Activated CD4-positive, alpha-beta T cell treated with anti-CD3 and anti-CD28 coated beads, Interleukin-2, amount 50 U/mL, for 16 hours (primary cell): ENCODE measurements around the gene HPSE2.
"Not testable (repeated sequence)": the region's sequence is repeated elsewhere in the genome, so short reads cannot be mapped to it uniquely, and the experiment has no call there.

Experiments
- DNase-seq: peaks from one replicate; pipeline ENCODE4 v3.0.0-alpha.2; 2020

The HPSE2 gene

DNA sequence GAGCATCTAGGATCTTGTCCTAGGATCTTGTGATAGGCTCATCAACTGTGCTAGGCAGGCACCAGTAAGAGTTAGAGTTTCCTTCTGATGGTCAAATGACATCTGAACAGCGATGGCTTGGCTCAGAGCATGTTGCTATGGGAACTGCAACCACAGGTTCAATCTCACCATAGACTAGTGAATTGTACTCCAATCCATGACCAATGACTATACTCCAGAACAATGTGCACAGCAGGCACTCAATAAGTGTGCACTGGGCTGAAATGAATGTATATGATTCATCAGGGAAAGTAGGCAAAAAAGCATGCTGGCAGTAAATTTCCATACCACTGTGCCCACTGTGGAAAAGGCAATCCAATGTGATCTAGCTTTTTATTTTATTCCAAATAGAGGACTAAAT, 625.4 kb downstream of the HPSE2 start:
- no peak for DNase-seq

GRCh38 chr10:98609265-98609664, 626.4 kb downstream of the HPSE2 start:
- DNase-seq = no peak

DNA sequence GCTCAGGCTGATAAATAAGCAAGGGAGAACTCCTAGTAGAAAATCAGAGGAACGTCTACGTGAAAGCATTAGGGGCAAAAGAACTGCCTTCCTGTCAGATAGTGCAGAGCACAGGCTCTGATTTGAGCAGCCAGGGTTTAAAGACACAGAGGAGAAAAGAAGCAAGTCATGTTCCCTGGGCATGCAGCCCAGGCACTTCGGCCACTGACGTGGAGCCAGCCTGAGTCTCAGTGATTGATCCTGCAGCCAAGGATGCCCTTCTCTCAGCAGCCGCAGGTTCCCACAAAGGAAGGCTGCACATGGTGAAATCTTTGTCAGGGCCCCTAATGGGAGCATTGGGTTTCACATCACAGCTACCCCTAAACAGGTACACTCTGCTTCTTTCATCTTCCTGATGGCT, 627.2 kb downstream of the HPSE2 start:
- DNase-seq = no peak

DNA sequence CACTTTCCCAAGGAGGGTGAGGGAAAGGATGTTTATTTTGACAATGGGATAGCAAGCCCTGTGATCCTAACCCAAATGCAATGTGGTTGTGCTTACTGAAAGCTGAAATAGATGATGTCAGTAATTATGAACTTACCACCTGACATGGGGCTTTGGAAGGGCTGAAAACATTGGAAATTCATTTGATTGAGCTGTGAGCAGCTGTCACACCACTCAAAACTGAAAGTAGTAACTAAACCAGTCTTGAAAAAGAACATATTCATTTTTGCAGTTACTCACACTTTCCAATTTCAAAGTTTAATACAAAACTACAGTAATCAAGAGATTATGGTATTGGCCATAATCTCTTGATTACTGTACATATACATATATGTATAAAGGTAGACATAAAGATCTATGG, 633.4 kb downstream of the HPSE2 start:
- no peak for DNase-seq

DNA sequence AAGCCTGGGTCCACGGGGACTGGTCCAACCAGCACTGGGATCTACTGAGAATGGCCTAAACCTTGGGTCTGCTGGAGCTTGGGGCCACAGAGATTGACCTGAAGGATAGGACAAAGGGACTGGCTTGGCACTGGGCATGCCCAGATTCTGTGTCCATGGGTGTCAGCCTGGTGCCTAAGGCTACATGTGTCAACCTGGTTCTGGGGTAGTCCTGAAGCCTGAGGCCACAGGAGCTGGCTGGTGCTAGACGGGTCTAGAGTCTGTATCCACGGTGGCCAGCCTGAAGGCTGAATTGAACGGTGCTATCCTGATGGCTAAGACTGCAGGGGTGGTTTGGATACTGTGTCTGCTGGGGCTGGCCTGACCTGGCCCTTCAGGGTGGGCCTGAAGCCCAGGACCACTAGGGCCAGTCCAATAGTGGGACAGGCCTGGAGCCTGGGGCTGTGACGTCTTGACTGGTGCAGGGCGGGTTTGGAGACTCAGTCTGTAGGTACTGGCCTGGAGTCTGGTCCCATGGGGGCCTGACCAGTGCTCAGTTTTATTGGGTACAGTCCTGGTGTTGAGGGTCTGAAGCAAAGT, 636.5 kb downstream of the HPSE2 start:
- no peak for DNase-seq

DNA sequence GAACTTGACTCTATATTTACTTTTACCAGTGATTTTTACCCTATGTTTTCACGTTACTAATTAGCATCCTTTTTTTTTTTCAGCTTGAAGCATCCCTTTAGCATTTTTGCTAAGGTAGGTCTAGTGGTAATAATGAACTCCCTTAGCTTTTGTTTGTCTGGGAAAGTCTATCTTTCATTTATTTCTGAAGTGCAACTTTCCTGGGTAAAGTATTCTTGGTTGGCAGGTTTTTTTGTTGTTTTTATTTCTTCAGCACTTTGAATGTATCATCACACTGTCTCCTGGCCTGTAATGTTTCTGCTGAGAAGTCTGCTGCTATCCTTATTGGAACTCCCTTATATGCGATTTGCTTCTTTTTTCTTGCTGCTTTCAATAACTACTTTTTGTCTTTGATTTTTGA, 639.2 kb downstream of the HPSE2 start:
- no peak for DNase-seq

GRCh38 chr10:98589691-98590090, 646.0 kb downstream of the HPSE2 start:
- no peak for DNase-seq

GRCh38 chr10:98589007-98589406, 646.6 kb downstream of the HPSE2 start:
- DNase-seq = no peak

- DNase-seq = no peak
These were observed 648.4 kb downstream of the HPSE2 start for GRCh38 chr10:98587156-98587837.

- DNase-seq = no peak
These were observed 649.6 kb downstream of the HPSE2 start for GRCh38 chr10:98586096-98586495.

DNA sequence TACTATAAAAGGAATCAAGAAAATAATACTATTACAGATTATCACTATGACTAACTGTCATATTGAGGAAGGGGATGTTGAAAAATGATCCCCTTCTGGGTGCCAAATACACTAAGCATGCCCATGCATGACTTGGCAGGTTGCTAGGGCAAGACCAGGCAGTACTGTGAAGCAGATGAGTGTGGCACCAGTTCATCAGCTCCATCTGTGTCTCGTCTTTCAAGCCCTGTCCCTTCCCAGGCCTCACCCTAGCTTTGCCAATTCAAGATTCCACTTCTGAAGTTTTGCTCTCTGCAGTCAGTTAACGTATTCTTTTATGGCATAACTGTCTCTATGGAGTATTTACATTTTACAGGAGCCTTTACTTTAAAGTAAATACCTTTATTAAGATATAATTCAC, 653.3 kb downstream of the HPSE2 start:
- no peak for DNase-seq

- DNase-seq = no peak
These were observed 658.1 kb downstream of the HPSE2 start for GRCh38 chr10:98577578-98577977.

- no peak for DNase-seq
These were observed 658.5 kb downstream of the HPSE2 start for GRCh38 chr10:98577168-98577567.

- DNase-seq = no peak
These were observed 659.6 kb downstream of the HPSE2 start for GRCh38 chr10:98576096-98576495.

- DNase-seq = no peak
These were observed 663.1 kb downstream of the HPSE2 start for GRCh38 chr10:98572594-98572993.

GRCh38 chr10:98570834-98571233, 664.8 kb downstream of the HPSE2 start:
- DNase-seq = no peak

GRCh38 chr10:98569853-98570252, 665.8 kb downstream of the HPSE2 start:
- no peak for DNase-seq

DNA sequence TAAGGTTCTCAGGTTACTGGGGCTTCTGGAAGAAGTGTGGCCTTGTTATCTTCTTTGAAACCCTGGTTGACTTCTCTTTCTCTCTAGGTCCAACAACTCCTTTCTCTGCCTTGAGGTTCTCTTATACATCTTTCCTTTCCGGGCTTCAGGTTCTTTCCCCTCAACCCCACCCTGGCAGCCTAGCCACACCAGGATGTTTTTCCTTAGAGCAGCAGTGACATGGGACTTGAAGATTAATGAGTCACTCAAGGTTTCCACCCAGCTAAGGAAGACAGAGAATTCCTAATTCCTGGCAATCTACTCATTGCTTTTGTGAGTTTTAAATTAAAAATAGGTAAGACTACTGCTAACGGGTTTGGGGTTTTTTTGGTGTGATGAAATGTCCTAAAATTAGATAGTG, 667.1 kb downstream of the HPSE2 start:
- no peak for DNase-seq

GRCh38 chr10:98567391-98568133, 668.1 kb downstream of the HPSE2 start:
- DNase-seq = no peak

DNA sequence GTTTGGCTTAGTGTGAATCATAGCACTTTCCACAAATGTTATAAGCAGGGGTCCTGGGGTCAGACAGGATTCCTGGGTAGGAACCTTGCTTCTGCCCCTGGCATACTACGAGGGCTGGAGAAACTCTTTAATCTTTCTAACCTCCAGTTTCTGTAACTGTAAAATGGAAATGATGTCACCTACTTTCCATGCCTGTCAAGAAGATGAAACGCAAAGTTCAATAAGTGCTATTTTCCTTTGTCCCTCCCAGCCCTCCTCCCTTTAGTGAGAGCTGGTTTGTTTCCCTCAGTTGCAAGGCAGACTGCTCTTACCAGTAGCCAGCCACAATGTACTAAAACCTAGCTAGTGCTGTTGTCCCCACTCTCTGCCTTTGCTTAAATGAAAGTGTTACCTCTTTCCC, 671.8 kb downstream of the HPSE2 start:
- no peak for DNase-seq

DNA sequence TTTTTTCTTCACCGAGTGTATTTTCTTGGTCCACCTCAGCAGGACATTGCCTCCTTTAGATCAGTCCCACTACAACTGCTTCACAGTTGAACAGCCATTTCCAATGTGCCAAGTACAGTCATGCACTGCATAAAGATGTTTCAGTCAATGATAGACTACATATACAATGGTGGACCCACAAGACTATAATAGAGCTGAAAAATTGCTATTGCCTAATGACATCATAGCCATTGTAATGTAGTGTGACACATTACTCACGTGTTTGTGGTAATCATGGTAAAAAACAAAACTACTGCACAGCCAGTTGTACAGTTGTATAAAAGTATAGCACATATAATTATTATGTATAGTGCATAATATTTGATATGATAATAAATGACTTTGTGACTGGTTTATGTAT, 675.1 kb downstream of the HPSE2 start:
- no peak for DNase-seq

DNA sequence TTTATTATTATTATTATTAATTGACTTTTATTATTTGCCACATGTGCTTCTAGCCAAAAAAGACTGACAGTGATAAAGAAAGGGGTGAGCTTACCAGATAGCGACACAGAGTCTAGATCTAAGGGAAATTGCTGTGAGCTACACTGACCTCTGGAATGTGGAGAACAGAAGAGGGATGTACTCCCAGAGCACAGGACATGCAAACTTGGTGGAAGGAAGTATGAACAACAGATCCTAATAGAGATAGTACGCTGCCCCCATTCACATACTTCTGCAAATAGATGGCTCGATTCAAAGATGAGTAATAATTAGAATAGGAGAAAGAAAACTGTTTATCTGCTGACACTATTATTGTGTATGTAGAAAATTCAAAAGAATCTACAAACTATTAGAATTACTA, 679.6 kb downstream of the HPSE2 start:
- DNase-seq = no peak

DNA sequence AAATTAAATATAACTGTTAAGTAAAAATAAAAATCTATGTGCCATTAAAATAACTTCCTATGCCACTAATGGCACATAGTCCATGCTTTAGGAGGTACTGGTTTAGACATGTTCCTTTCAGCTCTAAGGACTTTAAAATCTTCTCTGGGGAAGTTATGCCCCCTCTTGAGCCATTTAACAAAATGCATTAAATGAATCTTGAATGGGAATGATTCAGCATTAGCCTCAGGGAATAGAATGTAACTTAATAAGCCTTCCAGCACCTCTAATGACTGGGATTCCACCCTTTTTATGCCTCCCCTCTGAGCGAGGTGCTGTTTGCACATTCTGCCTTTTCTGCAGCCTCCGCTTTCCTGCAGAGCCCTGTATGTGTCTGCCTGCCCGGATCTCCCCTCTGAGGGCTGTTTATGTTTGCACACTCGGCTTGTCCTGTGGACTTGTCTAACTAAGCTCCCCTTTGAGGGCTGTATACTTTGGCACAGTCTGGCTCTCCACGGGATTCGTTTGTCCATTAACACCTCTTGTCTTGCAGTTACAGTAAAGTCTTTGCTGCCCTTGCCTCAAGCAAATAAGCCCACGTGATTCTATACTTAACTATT, 680.5 kb downstream of the HPSE2 start:
- no peak for DNase-seq

DNA sequence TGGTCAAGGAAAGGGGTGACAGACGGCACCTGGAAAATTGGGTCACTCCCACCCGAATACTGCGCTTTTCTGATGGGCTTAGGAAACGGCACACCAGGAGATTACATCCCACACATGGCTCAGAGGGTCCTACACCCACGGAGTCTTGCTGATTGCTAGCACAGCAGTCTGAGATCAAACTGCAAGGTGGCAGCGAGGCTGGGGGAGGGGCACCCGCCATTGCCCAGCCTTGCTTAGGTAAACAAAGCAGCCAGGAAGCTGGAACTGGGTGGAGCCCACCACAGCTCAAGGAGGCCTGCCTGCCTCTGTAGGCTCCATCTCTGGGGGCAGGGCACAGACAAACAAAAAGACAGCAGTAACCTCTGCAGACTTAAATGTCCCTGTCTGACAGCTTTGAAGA, 694.1 kb downstream of the HPSE2 start:
- not testable (repeated sequence) for DNase-seq
